ENCODE data around the gene FBXO46.

The FBXO46 gene

DNA sequence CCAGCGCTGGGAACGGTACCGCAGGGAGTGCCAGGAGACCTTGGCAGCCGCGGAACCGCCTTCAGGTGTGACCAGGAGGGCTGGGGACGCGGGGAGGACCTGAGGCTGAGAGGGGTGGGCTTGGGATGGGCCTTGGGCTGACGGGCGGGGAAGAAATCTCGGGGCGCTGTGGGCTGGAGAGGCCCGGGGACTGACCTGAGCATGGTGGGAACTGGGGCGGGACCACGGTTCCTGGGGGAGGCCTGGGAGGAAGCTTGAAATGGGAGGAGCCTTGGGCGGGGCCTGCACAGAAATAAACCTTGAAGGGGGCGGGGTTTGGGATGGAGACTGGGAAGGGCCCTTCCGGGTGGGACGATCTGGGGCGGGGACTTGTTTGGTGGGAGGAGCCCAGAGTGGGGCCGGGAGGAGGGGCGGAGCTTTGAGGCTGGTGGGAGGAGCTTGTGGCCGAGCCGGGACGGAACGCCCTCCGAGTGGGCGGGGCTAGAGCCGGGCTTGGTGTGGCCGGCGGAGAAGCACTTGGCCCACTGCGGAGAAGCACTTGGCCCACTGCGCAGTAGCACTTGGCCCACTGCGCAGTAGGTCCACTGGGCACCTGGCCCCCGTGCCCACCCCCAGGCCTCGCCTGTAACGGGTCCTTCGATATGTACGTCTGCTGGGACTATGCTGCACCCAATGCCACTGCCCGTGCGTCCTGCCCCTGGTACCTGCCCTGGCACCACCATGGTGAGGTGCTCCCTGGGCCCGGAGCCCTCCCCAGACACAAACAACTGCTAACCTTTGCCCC lies 59.8 kb downstream of the FBXO46 start:
- Histone ChIP-seq H3K27ac (ENCODE audit: low read depth, low read length) (no peak overlapping the region), H3K9me3 (ENCODE audit: control insufficient read depth in 5 of 5, low read length in 5 of 5) (no peaks in the 10 kb centered on the region), H3K36me3 (ENCODE audit: control insufficient read depth in 5 of 5, insufficient read depth in 5 of 5, low read length in 5 of 5) (no peaks in the 10 kb centered on the region), H3K27me3 (ENCODE audit: control insufficient read depth in 5 of 5, insufficient read depth in 4 of 5, low read length in 5 of 5) (peaks cover 28 to 49% (median 35%) of the 10 kb centered on the region in 5 donors), H3K4me3 (ENCODE audit: low read depth in 1 of 5, low read length in 5 of 5) (peak overlapping the region in 1 of 5 donors; percentile 30), H3K9ac (ENCODE audit: low read length in 5 of 5) (no peak overlapping the region), H3K4me1 (ENCODE audit: control insufficient read depth in 5 of 5, insufficient read depth in 5 of 5, low read length in 5 of 5) (peaks cover 2 to 36% (median 25%) of the 10 kb centered on the region in 5 donors)

DNA sequence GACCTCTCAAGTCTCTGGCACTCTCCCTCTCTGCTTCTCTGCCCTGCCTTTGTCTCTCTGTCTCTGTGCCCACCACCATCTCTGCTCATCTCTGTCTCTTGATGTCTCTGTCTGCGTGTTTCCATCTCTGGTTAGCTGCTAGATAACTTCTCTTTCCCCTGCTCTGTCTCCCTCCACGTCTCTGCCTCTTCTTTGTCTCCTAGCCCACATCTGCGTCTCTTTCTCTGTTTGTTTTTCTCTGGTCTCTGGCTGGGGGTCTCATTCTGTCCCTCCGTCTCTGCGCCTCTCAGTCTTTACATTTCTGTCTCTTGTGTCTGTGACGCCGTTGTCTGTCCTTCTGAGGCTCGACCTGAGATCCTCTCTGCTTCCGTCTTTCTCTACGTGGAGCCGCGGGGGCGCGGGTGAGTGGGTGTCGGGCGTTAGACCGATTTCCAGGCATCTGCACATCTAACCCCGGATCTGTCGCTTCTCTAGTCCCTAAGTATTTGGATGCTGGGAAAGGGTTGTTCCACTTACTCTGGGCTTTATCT lies 62.3 kb downstream of the FBXO46 start:
- no peaks in the 10 kb centered on the region for H3K36me3 ChIP-seq (ENCODE audit: control insufficient read depth in 5 of 5, insufficient read depth in 5 of 5, low read length in 5 of 5)
- peak overlapping the region in 2 of 5 donors; percentile 8 to 67 for H3K9ac ChIP-seq (ENCODE audit: low read length in 5 of 5)
- peak overlapping the region; percentile 29 for H3K27ac ChIP-seq (ENCODE audit: low read depth, low read length)
- peak overlapping the region; percentile 29 to 69 (median 62) for H3K4me3 ChIP-seq (ENCODE audit: low read depth in 1 of 5, low read length in 5 of 5)
- no peaks in the 10 kb centered on the region for H3K9me3 ChIP-seq (ENCODE audit: control insufficient read depth in 5 of 5, low read length in 5 of 5)
- peaks cover 6 to 46% (median 36%) of the 10 kb centered on the region in 5 donors for H3K4me1 ChIP-seq (ENCODE audit: control insufficient read depth in 5 of 5, insufficient read depth in 5 of 5, low read length in 5 of 5)
- peaks cover 26 to 46% (median 39%) of the 10 kb centered on the region in 5 donors for H3K27me3 ChIP-seq (ENCODE audit: control insufficient read depth in 5 of 5, insufficient read depth in 4 of 5, low read length in 5 of 5)

DNA sequence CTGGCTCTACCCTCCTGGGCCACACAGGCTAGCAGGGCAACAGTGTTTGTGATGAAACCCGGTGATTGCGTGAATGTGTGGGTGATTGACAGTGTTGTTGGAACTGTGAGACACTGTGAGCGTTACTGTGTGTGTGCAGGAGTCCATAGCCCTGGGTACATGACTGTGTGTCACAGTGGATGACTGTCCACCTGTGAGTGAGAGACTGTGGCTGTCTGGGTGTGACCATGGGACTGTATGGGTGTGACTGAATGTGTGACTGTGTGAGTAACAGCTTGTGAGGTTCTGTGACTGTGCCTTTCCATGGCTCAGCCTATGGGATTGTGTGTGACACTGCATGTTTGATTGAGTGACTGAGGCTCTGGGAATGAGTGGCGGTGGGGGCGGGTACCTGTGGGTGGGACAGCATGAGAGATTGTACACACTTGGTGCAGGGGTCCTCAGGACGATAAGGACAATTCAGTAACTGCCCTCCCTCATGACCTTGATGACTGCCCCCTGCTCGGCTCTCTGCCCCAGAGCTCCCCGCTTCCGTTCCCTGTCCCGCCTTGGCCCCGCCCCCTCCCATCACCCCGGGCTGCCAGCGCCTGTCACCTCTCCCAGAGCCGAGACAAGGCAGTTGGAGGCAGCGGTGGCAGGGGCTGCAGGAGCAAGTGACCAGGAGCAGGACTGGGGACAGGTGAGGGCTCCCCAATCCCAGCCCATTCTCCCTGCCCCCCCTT lies 62.9 kb downstream of the FBXO46 start, which contains the start of gene GIPR:
Gene GIPR (plus strand): TSS at position 602 of the 722 bp plus-strand sequence. CDS start 1,300 bp downstream, outside the sequence.
- no peaks in the 10 kb centered on the region for H3K36me3 ChIP-seq (ENCODE audit: control insufficient read depth in 5 of 5, insufficient read depth in 5 of 5, low read length in 5 of 5)
- peaks cover 6 to 46% (median 36%) of the 10 kb centered on the region in 5 donors for H3K4me1 ChIP-seq (ENCODE audit: control insufficient read depth in 5 of 5, insufficient read depth in 5 of 5, low read length in 5 of 5)
- peak within 1 kb of the TSS; percentile 37 to 69 (median 62) for H3K4me3 ChIP-seq (ENCODE audit: low read depth in 1 of 5, low read length in 5 of 5)
- peaks cover 25 to 46% (median 39%) of the 10 kb centered on the region in 5 donors for H3K27me3 ChIP-seq (ENCODE audit: control insufficient read depth in 5 of 5, insufficient read depth in 4 of 5, low read length in 5 of 5)
- peak within 1 kb of the TSS; percentile 29 for H3K27ac ChIP-seq (ENCODE audit: low read depth, low read length)
- peak within 1 kb of the TSS in 2 of 5 donors; percentile 8 to 67 for H3K9ac ChIP-seq (ENCODE audit: low read length in 5 of 5)
- H3K9me3 ChIP-seq (ENCODE audit: control insufficient read depth in 5 of 5, low read length in 5 of 5): no peaks in the 10 kb centered on the region

DNA sequence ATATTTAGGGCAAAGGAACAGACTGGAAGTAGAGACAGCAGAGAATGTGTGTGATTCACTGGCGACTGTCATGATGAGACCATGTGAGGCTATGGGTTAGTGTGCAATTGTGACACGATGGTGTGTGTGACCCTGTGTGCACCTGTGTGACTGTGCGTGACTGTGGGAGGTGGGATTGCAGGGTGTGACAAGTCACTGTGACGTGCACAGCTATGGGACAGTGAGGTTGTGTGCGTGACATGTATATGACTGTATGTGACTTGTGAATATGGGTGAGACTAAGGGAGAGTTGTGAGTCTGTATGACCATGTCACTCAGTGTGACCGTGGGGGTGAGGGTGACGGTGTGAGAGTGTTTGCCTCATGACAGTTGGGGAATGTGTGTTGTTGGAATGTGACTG lies 66.1 kb downstream of the FBXO46 start:
- Histone ChIP-seq H3K9me3 (ENCODE audit: control insufficient read depth in 5 of 5, low read length in 5 of 5) (no peaks in the 10 kb centered on the region), H3K27me3 (ENCODE audit: control insufficient read depth in 5 of 5, insufficient read depth in 4 of 5, low read length in 5 of 5) (peaks cover 16 to 31% (median 23%) of the 10 kb centered on the region in 5 donors), H3K4me3 (ENCODE audit: low read depth in 1 of 5, low read length in 5 of 5) (no peak overlapping the region), H3K36me3 (ENCODE audit: control insufficient read depth in 5 of 5, insufficient read depth in 5 of 5, low read length in 5 of 5) (no peaks in the 10 kb centered on the region), H3K27ac (ENCODE audit: low read depth, low read length) (no peak overlapping the region), H3K9ac (ENCODE audit: low read length in 5 of 5) (no peak overlapping the region), H3K4me1 (ENCODE audit: control insufficient read depth in 5 of 5, insufficient read depth in 5 of 5, low read length in 5 of 5) (peaks cover 6 to 35% (median 31%) of the 10 kb centered on the region in 5 donors)

GRCh38 chr19:45663800-45664199 lies 66.9 kb downstream of the FBXO46 start:
- no peak overlapping the region for H3K4me3 ChIP-seq (ENCODE audit: low read depth in 1 of 5, low read length in 5 of 5)
- H3K36me3 ChIP-seq (ENCODE audit: control insufficient read depth in 5 of 5, insufficient read depth in 5 of 5, low read length in 5 of 5): no peaks in the 10 kb centered on the region
- peaks cover 6 to 28% (median 24%) of the 10 kb centered on the region in 5 donors for H3K4me1 ChIP-seq (ENCODE audit: control insufficient read depth in 5 of 5, insufficient read depth in 5 of 5, low read length in 5 of 5)
- no peak overlapping the region for H3K27ac ChIP-seq (ENCODE audit: low read depth, low read length)
- no peaks in the 10 kb centered on the region for H3K9me3 ChIP-seq (ENCODE audit: control insufficient read depth in 5 of 5, low read length in 5 of 5)
- no peak overlapping the region for H3K9ac ChIP-seq (ENCODE audit: low read length in 5 of 5)
- H3K27me3 ChIP-seq (ENCODE audit: control insufficient read depth in 5 of 5, insufficient read depth in 4 of 5, low read length in 5 of 5): peaks cover 9 to 23% (median 16%) of the 10 kb centered on the region in 5 donors

GRCh38 chr19:45660636-45661035 lies 70.1 kb downstream of the FBXO46 start:
- H3K36me3 ChIP-seq (ENCODE audit: control insufficient read depth in 5 of 5, insufficient read depth in 5 of 5, low read length in 5 of 5): no peaks in the 10 kb centered on the region
- no peak overlapping the region for H3K4me3 ChIP-seq (ENCODE audit: low read depth in 1 of 5, low read length in 5 of 5)
- H3K9me3 ChIP-seq (ENCODE audit: control insufficient read depth in 5 of 5, low read length in 5 of 5): no peaks in the 10 kb centered on the region
- no peak overlapping the region for H3K27ac ChIP-seq (ENCODE audit: low read depth, low read length)
- H3K4me1 ChIP-seq (ENCODE audit: control insufficient read depth in 5 of 5, insufficient read depth in 5 of 5, low read length in 5 of 5): peaks cover 5 to 11% (median 10%) of the 10 kb centered on the region in 5 donors
- peaks cover 0 to 5% (median 0%) of the 10 kb centered on the region in 5 donors for H3K27me3 ChIP-seq (ENCODE audit: control insufficient read depth in 5 of 5, insufficient read depth in 4 of 5, low read length in 5 of 5)
- H3K9ac ChIP-seq (ENCODE audit: low read length in 5 of 5): no peak overlapping the region
